Measurements from ENCODE around the gene SHLD1.

The SHLD1 gene

GRCh38 chr20:5862703-5863039 is 112.5 kb downstream of the SHLD1 start:
- DNase-seq = no peak

- DNase-seq = no peak
These were observed 113.0 kb downstream of the SHLD1 start for GRCh38 chr20:5863040-5863833.

- DNase-seq = no peak
These were observed 114.2 kb downstream of the SHLD1 start for GRCh38 chr20:5864428-5864827.

GRCh38 chr20:5864873-5865587 is 114.8 kb downstream of the SHLD1 start:
- DNase-seq = no peak

- DNase-seq = no peak
These were observed 115.4 kb downstream of the SHLD1 start for GRCh38 chr20:5865604-5866003.

GRCh38 chr20:5870568-5870981 is 120.4 kb downstream of the SHLD1 start:
- no peak for DNase-seq

- DNase-seq = no peak
These were observed 121.5 kb downstream of the SHLD1 start for GRCh38 chr20:5871459-5872410.

- DNase-seq = no peak
These were observed 126.9 kb downstream of the SHLD1 start for GRCh38 chr20:5877128-5877527.

GRCh38 chr20:5880326-5880725 is 130.1 kb downstream of the SHLD1 start:
- DNase-seq = no peak

GRCh38 chr20:5881703-5882102 is 131.5 kb downstream of the SHLD1 start:
- DNase-seq = no peak

GRCh38 chr20:5882166-5882565 is 132.0 kb downstream of the SHLD1 start:
- no peak for DNase-seq

GRCh38 chr20:5884465-5885335 is 134.5 kb downstream of the SHLD1 start:
- no peak for DNase-seq

GRCh38 chr20:5885866-5886265 is 135.7 kb downstream of the SHLD1 start:
- no peak for DNase-seq

- DNase-seq = no peak
These were observed 136.6 kb downstream of the SHLD1 start for GRCh38 chr20:5886788-5887187.

- no peak for DNase-seq
These were observed 137.2 kb downstream of the SHLD1 start for GRCh38 chr20:5887386-5887785.

- DNase-seq = no peak
These were observed 137.8 kb downstream of the SHLD1 start for GRCh38 chr20:5888041-5888440.

GRCh38 chr20:5890773-5891441 is 140.7 kb downstream of the SHLD1 start:
- DNase-seq = no peak

GRCh38 chr20:5893052-5893451 is 142.9 kb downstream of the SHLD1 start:
- no peak for DNase-seq

- no peak for DNase-seq
These were observed 143.4 kb downstream of the SHLD1 start for GRCh38 chr20:5893621-5894020.

- DNase-seq = no peak
These were observed 145.4 kb downstream of the SHLD1 start for GRCh38 chr20:5895626-5896025.

GRCh38 chr20:5899444-5899843 is 149.2 kb downstream of the SHLD1 start:
- DNase-seq = no peak

- no peak for DNase-seq
These were observed 150.7 kb downstream of the SHLD1 start for GRCh38 chr20:5900908-5901307.

Data from NCI-H1694 treated with DMSO at 0.1 percent for 48 hours (cell line).